ENCODE data around the gene FBXL7.

Gene FBXL7

DNA sequence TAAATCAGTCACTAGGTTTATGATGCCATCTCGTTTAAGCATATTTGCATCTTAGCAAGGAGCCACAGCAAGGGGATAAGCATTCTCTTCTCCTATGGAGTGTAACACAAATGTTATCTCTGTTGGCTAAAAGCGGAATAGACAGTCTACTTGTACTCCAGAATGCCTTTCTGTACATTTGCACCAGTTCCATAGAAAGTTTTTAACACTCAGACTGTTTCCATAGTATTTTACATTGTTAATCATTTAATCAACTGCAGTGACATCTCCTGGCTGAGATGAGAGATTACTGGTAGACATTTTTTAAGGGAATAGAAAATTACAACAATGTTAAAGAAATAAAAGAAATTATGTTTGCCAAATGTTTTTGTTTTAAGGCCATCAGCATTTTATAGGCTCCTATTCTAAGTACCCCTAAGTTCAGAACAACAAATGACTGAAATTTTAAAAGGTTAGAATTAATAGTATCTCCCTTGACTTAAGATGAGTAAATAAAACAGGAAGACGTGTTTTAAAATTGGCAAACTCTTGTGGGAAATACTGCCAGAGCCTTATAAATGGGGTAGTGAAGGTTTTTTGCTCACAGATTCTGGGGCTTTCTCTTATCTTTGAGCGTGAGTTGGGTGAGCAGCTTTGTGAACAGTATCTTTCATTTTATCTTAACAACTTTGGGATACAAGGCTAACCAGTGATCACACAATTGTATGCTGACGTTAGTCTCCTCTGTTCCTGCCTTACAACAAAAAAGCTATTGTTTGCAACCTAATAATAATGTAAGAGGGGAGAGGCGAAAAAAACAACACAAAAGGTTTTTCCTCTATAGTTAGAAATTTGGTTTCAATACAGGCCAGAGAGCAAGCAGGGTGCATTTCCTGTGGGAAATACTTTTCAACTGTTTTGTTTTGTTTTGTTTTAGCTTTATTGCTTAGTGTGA, 294.3 kb downstream of the FBXL7 start:
- Histone ChIP-seq H3K27ac (ENCODE audit: low read depth, low read length) (peak overlapping the region; percentile 71), H3K9ac (ENCODE audit: low read length in 5 of 5) (no peak overlapping the region)

DNA sequence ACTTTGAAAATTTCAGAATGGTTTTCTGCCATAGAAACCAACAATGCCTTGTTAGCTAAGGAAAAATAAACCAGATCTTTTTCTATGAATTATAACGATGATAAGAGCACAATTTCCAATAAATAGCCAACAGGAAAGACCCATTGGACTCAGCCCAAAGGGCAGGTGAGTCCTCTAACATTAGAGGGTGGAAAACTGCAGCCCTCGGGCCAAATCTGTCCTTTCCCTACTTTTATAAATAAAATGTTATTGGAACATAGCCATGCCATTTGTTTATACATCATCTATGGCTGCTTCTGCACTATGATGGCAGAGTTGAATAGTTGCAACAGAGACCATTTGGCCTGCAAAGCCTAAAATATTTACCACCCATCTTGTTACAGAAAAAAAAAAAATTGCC, 296.1 kb downstream of the FBXL7 start:
- Histone ChIP-seq H3K4me3 (ENCODE audit: low read depth in 1 of 5, low read length in 5 of 5) (no peak overlapping the region), H3K27ac (ENCODE audit: low read depth, low read length) (no peak overlapping the region), H3K27me3 (ENCODE audit: control insufficient read depth in 5 of 5, insufficient read depth in 4 of 5, low read length in 5 of 5) (no peaks in the 10 kb centered on the region), H3K9me3 (ENCODE audit: control insufficient read depth in 5 of 5, low read length in 5 of 5) (no peaks in the 10 kb centered on the region), H3K4me1 (ENCODE audit: control insufficient read depth in 5 of 5, insufficient read depth in 5 of 5, low read length in 5 of 5) (peaks cover 3 to 58% (median 22%) of the 10 kb centered on the region in 5 donors), H3K9ac (ENCODE audit: low read length in 5 of 5) (no peak overlapping the region), H3K36me3 (ENCODE audit: control insufficient read depth in 5 of 5, insufficient read depth in 5 of 5, low read length in 5 of 5) (no peaks in the 10 kb centered on the region)

More for the DNA sequence above, 294.3 kb downstream of the FBXL7 start:
- Histone ChIP-seq H3K4me1 (ENCODE audit: control insufficient read depth in 5 of 5, insufficient read depth in 5 of 5, low read length in 5 of 5) (peaks cover 3 to 58% (median 12%) of the 10 kb centered on the region in 5 donors), H3K4me3 (ENCODE audit: low read depth in 1 of 5, low read length in 5 of 5) (peak overlapping the region in 2 of 5 donors; percentile 2 to 12), H3K9me3 (ENCODE audit: control insufficient read depth in 5 of 5, low read length in 5 of 5) (no peaks in the 10 kb centered on the region), H3K27me3 (ENCODE audit: control insufficient read depth in 5 of 5, insufficient read depth in 4 of 5, low read length in 5 of 5) (no peaks in the 10 kb centered on the region), H3K36me3 (ENCODE audit: control insufficient read depth in 5 of 5, insufficient read depth in 5 of 5, low read length in 5 of 5) (no peaks in the 10 kb centered on the region)

DNA sequence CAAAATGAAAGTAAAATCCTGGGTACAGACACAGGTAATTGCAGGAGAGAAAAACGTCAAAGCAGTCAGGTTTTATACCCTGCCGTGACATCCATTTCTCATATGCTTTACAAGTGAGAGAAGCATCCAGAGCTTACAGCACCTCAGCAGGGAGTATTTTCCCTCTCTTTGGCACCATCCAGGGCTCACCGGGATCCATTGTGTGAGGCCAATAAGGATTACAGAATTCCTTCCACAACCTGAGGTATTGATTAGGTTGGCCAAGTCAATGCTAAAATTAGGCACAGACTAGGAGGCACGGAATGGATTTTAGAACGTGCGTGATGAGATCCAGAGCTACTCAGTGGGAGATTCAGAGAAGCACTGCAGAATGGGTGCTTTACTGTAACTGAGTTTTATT, 296.6 kb downstream of the FBXL7 start:
- Histone ChIP-seq H3K36me3 (ENCODE audit: control insufficient read depth in 5 of 5, insufficient read depth in 5 of 5, low read length in 5 of 5) (no peaks in the 10 kb centered on the region), H3K27ac (ENCODE audit: low read depth, low read length) (no peak overlapping the region), H3K4me1 (ENCODE audit: control insufficient read depth in 5 of 5, insufficient read depth in 5 of 5, low read length in 5 of 5) (peaks cover 3 to 58% (median 22%) of the 10 kb centered on the region in 5 donors)

DNA sequence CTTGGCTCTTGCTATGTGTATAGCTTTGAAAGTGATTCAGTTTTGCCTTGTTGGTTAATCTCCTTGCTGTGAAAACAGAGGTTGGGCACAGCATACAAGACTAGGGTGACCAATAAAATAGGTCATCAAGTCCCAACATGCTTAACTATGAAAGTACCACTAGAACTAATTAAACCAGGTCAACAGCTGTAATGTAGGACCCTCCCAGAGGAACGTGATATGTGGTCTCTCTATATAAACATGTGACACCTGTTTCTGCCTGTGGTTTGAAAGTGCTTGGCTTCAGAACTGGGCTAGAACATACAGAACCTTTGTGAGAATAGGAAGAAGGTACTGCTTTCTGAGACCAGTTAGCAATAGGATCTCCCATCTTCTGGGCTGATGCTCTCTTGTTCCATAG, 297.1 kb downstream of the FBXL7 start:
- Histone ChIP-seq H3K4me3 (ENCODE audit: low read depth in 1 of 5, low read length in 5 of 5) (no peak overlapping the region), H3K27ac (ENCODE audit: low read depth, low read length) (no peak overlapping the region), H3K9ac (ENCODE audit: low read length in 5 of 5) (no peak overlapping the region), H3K9me3 (ENCODE audit: control insufficient read depth in 5 of 5, low read length in 5 of 5) (no peaks in the 10 kb centered on the region), H3K4me1 (ENCODE audit: control insufficient read depth in 5 of 5, insufficient read depth in 5 of 5, low read length in 5 of 5) (peaks cover 3 to 58% (median 22%) of the 10 kb centered on the region in 5 donors), H3K27me3 (ENCODE audit: control insufficient read depth in 5 of 5, insufficient read depth in 4 of 5, low read length in 5 of 5) (no peaks in the 10 kb centered on the region), H3K36me3 (ENCODE audit: control insufficient read depth in 5 of 5, insufficient read depth in 5 of 5, low read length in 5 of 5) (no peaks in the 10 kb centered on the region)

More for the DNA sequence above, 296.6 kb downstream of the FBXL7 start:
- Histone ChIP-seq H3K4me3 (ENCODE audit: low read depth in 1 of 5, low read length in 5 of 5) (no peak overlapping the region), H3K9me3 (ENCODE audit: control insufficient read depth in 5 of 5, low read length in 5 of 5) (no peaks in the 10 kb centered on the region), H3K27me3 (ENCODE audit: control insufficient read depth in 5 of 5, insufficient read depth in 4 of 5, low read length in 5 of 5) (no peaks in the 10 kb centered on the region), H3K9ac (ENCODE audit: low read length in 5 of 5) (no peak overlapping the region)

DNA sequence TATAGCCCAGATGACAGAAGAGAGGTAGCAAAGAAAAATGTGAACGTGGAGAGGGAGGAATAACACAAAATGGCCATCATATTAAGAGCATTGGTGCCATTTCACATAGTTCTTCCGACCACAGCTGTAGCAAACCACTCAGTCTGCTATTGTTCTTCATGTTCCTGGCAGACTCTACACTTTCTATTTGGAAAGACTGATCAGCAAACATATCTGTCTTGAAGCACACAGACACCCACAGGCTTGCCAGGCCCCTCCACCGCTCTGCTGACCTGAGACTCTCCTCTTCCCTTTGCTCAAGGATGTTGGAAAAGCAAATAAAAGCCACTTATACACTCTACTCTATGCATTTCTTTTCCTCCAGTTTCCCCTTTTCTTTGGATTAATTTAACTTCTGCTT, 298.0 kb downstream of the FBXL7 start:
- Histone ChIP-seq H3K27me3 (ENCODE audit: control insufficient read depth in 5 of 5, insufficient read depth in 4 of 5, low read length in 5 of 5) (no peaks in the 10 kb centered on the region), H3K27ac (ENCODE audit: low read depth, low read length) (no peak overlapping the region), H3K9ac (ENCODE audit: low read length in 5 of 5) (no peak overlapping the region), H3K4me1 (ENCODE audit: control insufficient read depth in 5 of 5, insufficient read depth in 5 of 5, low read length in 5 of 5) (peaks cover 3 to 53% (median 22%) of the 10 kb centered on the region in 5 donors), H3K4me3 (ENCODE audit: low read depth in 1 of 5, low read length in 5 of 5) (no peak overlapping the region), H3K9me3 (ENCODE audit: control insufficient read depth in 5 of 5, low read length in 5 of 5) (no peaks in the 10 kb centered on the region), H3K36me3 (ENCODE audit: control insufficient read depth in 5 of 5, insufficient read depth in 5 of 5, low read length in 5 of 5) (no peaks in the 10 kb centered on the region)

DNA sequence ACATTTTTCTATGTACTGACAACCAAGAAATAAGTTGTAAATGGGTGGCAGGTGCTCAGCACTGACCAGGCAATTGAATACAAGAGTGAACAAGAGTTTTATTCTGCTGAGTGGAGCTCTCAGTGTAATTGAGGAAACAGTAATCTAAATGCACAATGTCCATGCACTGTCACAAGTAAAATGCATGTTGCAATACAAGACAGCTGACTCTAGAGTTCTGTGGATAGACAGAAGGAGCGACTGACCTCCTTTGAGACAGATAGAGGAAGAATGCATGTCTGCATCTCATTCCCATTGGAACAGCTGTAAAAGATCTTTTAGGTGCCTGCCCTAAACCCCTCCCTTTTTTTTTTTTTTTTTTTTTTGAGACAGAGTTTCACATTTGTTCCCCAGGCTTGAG, 299.0 kb downstream of the FBXL7 start:
- Histone ChIP-seq H3K27ac (ENCODE audit: low read depth, low read length) (no peak overlapping the region), H3K9ac (ENCODE audit: low read length in 5 of 5) (no peak overlapping the region), H3K27me3 (ENCODE audit: control insufficient read depth in 5 of 5, insufficient read depth in 4 of 5, low read length in 5 of 5) (no peaks in the 10 kb centered on the region), H3K36me3 (ENCODE audit: control insufficient read depth in 5 of 5, insufficient read depth in 5 of 5, low read length in 5 of 5) (no peaks in the 10 kb centered on the region), H3K4me3 (ENCODE audit: low read depth in 1 of 5, low read length in 5 of 5) (no peak overlapping the region), H3K4me1 (ENCODE audit: control insufficient read depth in 5 of 5, insufficient read depth in 5 of 5, low read length in 5 of 5) (peaks cover 1 to 47% (median 22%) of the 10 kb centered on the region in 5 donors), H3K9me3 (ENCODE audit: control insufficient read depth in 5 of 5, low read length in 5 of 5) (no peaks in the 10 kb centered on the region)

DNA sequence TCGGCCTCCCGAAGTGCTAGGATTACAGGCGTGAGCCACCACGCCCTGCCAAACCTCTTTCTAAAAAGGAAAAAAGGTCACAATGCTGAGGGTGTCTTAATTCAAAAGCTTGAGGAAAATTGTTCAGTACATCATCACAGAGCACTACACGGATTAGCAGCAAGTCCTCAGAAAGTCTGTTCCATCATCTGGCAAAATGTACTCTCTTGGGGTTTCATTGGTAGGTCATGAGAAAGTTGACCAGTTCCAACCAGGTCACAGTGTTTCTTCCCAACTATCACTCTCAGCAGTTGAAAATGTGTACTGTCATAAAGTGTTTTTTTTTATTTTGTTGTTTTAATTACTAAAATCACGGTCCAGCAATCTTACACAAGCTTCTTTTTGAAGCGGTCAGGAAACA, 299.6 kb downstream of the FBXL7 start:
- Histone ChIP-seq H3K4me3 (ENCODE audit: low read depth in 1 of 5, low read length in 5 of 5) (no peak overlapping the region), H3K36me3 (ENCODE audit: control insufficient read depth in 5 of 5, insufficient read depth in 5 of 5, low read length in 5 of 5) (no peaks in the 10 kb centered on the region), H3K27me3 (ENCODE audit: control insufficient read depth in 5 of 5, insufficient read depth in 4 of 5, low read length in 5 of 5) (no peaks in the 10 kb centered on the region), H3K27ac (ENCODE audit: low read depth, low read length) (no peak overlapping the region), H3K9ac (ENCODE audit: low read length in 5 of 5) (no peak overlapping the region), H3K4me1 (ENCODE audit: control insufficient read depth in 5 of 5, insufficient read depth in 5 of 5, low read length in 5 of 5) (peaks cover 0 to 47% (median 21%) of the 10 kb centered on the region in 5 donors), H3K9me3 (ENCODE audit: control insufficient read depth in 5 of 5, low read length in 5 of 5) (peaks cover 0 to 4% (median 3%) of the 10 kb centered on the region in 5 donors)

DNA sequence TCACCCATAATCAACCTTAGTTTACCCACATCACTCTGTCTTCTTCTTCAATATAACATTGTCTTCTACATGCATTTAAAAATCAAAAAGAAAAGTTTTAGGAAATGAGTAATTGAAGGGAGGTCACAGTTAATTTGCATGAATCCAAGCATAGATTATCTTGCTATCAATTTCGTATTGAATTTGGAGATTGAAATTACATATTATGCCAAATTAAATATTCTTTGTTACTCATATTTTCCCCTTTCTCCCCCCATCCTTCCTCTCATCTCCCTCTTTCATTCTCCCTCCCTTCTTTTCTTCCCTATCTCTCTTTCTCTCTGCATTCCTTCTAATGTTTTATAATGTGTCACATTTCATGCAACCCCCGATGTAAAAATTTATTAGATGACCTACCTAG, 303.3 kb downstream of the FBXL7 start:
- Histone ChIP-seq H3K9ac (ENCODE audit: low read length in 5 of 5) (no peak overlapping the region), H3K4me3 (ENCODE audit: low read depth in 1 of 5, low read length in 5 of 5) (no peak overlapping the region)

DNA sequence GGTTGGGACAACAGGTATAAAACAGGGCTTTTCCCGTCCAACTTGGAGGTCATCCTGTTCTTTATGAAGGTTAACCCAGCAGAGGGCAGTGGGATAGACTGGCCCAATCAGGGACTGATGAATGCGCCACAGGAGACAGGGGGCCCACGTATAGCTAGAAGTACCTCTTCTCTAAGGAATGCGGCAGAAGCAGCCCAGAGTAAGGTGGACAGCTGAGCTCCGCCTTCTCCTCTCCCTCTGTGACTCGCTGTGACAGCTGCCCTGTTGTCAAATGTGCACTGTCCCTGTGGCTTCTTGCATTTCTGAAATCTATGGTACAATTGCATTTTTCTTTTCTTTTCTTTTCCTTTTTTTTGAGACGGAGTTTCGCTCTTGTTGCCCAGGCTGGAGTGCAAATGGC, 306.6 kb downstream of the FBXL7 start:
- H3K4me1 ChIP-seq (ENCODE audit: control insufficient read depth in 5 of 5, insufficient read depth in 5 of 5, low read length in 5 of 5) = peaks cover 5 to 25% (median 18%) of the 10 kb centered on the region in 5 donors
- H3K4me3 ChIP-seq (ENCODE audit: low read depth in 1 of 5, low read length in 5 of 5) = no peak overlapping the region
- no peaks in the 10 kb centered on the region for H3K27me3 ChIP-seq (ENCODE audit: control insufficient read depth in 5 of 5, insufficient read depth in 4 of 5, low read length in 5 of 5)
- H3K36me3 ChIP-seq (ENCODE audit: control insufficient read depth in 5 of 5, insufficient read depth in 5 of 5, low read length in 5 of 5) = no peaks in the 10 kb centered on the region
- no peak overlapping the region for H3K9ac ChIP-seq (ENCODE audit: low read length in 5 of 5)
- peaks cover 0 to 6% (median 4%) of the 10 kb centered on the region in 5 donors for H3K9me3 ChIP-seq (ENCODE audit: control insufficient read depth in 5 of 5, low read length in 5 of 5)
- peak overlapping the region; percentile 86 for H3K27ac ChIP-seq (ENCODE audit: low read depth, low read length)

More for the DNA sequence above, 303.3 kb downstream of the FBXL7 start:
- no peak overlapping the region for H3K27ac ChIP-seq (ENCODE audit: low read depth, low read length)
- H3K36me3 ChIP-seq (ENCODE audit: control insufficient read depth in 5 of 5, insufficient read depth in 5 of 5, low read length in 5 of 5) = no peaks in the 10 kb centered on the region
- H3K4me1 ChIP-seq (ENCODE audit: control insufficient read depth in 5 of 5, insufficient read depth in 5 of 5, low read length in 5 of 5) = peaks cover under 1 to 37% (median 32%) of the 10 kb centered on the region in 5 donors
- H3K27me3 ChIP-seq (ENCODE audit: control insufficient read depth in 5 of 5, insufficient read depth in 4 of 5, low read length in 5 of 5) = no peaks in the 10 kb centered on the region
- peaks cover 0 to 6% (median 4%) of the 10 kb centered on the region in 5 donors for H3K9me3 ChIP-seq (ENCODE audit: control insufficient read depth in 5 of 5, low read length in 5 of 5)

DNA sequence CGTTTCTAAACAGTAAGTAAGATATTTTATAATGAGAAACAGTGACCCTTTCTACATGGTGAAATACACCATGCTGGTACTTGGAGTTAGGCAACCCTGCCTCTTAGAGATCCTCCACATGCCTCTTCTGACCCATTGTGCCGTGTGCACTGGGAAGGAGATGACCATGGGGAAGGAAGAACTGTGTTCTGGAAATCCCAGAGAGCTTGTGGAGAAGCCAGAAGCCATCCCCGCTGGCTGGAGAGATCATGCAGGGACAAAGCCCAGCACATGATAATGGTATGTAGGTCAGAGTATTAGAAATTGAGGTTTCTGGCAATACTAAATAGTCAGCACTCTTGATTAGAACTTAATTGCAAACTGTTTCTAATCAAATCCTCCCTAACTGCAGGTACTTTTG, 307.3 kb downstream of the FBXL7 start:
- H3K4me3 ChIP-seq (ENCODE audit: low read depth in 1 of 5, low read length in 5 of 5) = no peak overlapping the region
- H3K27me3 ChIP-seq (ENCODE audit: control insufficient read depth in 5 of 5, insufficient read depth in 4 of 5, low read length in 5 of 5) = no peaks in the 10 kb centered on the region
- H3K9me3 ChIP-seq (ENCODE audit: control insufficient read depth in 5 of 5, low read length in 5 of 5) = peaks cover 0 to 6% (median 4%) of the 10 kb centered on the region in 5 donors
- H3K36me3 ChIP-seq (ENCODE audit: control insufficient read depth in 5 of 5, insufficient read depth in 5 of 5, low read length in 5 of 5) = no peaks in the 10 kb centered on the region
- peak overlapping the region in 2 of 5 donors; percentile 13 to 42 for H3K9ac ChIP-seq (ENCODE audit: low read length in 5 of 5)
- peaks cover 5 to 25% (median 18%) of the 10 kb centered on the region in 5 donors for H3K4me1 ChIP-seq (ENCODE audit: control insufficient read depth in 5 of 5, insufficient read depth in 5 of 5, low read length in 5 of 5)
- peak overlapping the region; percentile 86 for H3K27ac ChIP-seq (ENCODE audit: low read depth, low read length)
